NCI-H1417 (cell line): ENCODE results near the gene STK32B.
"Not testable (repeated sequence)": the region's sequence is repeated elsewhere in the genome, so short reads cannot be mapped to it uniquely, and the experiment has no call there.

Experiments used
- DNase-seq, 3 experiments: peaks; one replicate each; lab custom pipeline; 2025; lab: John Stamatoyannopoulos, UW

The STK32B gene

DNA sequence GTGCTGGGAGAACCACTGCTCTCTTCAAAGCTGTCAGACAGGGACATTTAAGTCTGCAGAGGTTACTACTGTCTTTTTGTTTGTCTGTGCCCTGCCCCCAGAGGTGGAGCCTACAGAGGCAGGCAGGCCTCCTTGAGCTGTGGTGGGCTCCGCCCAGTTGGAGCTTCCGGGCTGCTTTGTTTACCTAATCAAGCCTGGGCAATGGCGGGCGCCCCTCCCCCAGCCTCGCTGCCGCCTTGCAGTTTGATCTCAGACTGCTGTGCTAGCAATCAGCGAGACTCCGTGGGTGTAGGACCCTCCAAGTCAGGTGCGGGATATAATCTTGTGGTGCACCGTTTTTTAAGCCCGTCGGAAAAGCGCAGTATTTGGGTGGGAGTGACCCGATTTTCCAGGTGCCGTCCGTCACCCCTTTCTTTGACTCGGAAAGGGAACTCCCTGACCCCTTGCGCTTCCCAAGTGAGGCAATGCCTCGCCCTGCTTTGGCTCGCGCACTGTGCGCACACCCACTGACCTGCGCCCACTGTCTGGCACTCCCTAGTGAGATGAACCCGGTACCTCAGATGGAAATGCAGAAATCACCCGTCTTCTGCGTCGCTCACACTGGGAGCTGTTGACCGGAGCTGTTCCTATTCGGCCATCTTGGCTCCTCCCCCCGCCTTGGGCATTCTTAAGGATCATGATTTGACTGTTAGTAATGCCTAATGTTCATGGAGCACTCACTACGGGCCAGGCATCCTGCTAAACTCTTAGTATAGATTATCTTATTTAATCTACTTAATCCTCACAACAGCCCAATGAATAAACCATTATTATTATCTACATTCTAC, 392.9 kb downstream of the STK32B start:
- not testable (repeated sequence) for DNase-seq

DNA sequence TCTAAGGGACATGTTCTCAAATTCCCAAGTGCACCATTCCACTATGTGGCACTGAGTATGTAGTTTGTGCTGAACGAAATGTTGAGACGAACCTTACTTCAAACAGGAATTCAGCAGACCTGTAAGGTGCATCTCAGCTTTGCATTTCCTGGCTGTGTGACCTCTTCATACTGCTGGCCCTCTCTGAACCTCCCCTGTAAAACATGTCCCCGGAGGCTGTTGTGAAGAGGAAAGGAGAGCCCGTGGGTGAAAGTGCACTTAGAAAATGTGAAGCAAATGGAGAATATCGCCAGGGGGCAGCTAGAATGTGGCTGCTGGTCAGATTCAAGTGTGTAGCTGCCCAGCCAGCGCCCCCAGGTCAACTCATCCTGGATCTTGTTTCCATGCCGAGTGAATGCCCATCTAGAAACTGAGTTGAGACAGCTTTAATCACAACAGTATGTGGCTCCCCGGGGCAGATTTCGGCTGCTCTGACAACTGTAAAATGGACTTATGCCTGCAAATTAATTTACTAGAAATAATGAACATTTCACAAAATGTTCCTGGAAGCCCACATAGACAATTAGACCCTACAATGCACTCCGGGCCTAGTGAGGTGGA, 393.7 kb downstream of the STK32B start:
- no peak for DNase-seq

GRCh38 chr4:5446595-5447226, 395.4 kb downstream of the STK32B start:
- DNase-seq = no peak

GRCh38 chr4:5447755-5448154, 396.5 kb downstream of the STK32B start:
- no peak for DNase-seq

- DNase-seq = no peak
Measured at GRCh38 chr4:5448221-5448620, 396.9 kb downstream of the STK32B start.

- DNase-seq = no peak
Measured at GRCh38 chr4:5451243-5451642, 400.0 kb downstream of the STK32B start.

GRCh38 chr4:5452156-5452555, 400.9 kb downstream of the STK32B start:
- DNase-seq = no peak

DNA sequence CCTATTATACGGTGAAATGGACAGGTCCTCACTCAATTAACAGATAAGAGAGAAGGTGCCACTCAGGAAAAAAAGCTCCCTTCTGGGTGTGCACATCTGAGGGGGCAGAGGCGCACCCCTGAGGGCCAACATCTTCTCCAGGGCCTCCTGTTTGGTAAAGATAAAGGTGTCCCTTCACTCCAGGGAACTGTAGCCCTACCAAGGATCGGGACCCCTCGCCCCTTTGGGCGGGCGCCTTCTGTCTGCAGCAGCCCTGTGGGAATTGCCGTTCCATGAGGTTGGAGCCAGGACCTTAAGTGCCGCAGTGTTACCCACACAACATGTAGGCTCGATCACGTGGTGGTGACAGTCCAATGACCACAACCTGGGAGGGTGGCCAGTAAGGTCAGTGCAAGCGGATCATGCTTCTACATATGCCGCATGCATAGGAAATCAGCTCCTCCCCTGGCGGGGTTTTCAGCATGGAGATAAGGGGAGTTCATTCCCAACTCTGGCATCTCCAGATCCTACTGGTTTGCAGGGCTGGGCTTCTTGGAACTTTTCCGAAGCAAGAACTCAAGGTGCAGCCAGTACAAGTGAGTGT, 403.8 kb downstream of the STK32B start:
- no peak for DNase-seq

DNA sequence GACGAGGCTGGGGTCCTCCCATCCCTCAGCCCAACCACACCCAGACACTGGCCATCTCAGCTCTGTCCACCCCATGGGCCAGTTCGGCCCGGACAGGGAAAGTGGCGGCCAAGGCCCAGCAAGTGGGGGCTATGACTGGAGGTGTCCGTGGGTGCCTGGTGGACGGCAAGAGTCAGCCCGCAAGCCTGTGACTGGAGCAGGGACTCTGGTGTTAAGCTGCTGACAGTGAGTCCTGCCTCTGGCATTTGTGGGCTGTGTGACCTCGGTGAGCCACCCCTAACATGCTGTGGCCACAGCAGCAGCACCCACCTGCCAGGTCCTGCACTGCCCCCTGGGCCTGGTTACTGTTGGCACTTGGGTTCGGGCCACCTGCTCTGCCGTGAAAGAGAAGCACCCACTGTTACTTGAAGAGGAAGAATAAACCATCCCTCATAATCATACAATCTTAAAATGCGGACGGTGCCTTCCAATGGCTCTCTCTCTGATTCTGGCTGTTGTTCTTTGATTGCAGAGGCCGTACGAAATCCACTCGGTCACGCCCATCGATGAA, 405.1 kb downstream of the STK32B start:
- no peak for DNase-seq

- no peak for DNase-seq
Measured at GRCh38 chr4:5458676-5459075, 407.4 kb downstream of the STK32B start.

GRCh38 chr4:5459236-5459635, 408.0 kb downstream of the STK32B start:
- no peak for DNase-seq

GRCh38 chr4:5460106-5460801, 409.0 kb downstream of the STK32B start:
- DNase-seq = peak; percentile 10 to 27 (median 12)

DNA sequence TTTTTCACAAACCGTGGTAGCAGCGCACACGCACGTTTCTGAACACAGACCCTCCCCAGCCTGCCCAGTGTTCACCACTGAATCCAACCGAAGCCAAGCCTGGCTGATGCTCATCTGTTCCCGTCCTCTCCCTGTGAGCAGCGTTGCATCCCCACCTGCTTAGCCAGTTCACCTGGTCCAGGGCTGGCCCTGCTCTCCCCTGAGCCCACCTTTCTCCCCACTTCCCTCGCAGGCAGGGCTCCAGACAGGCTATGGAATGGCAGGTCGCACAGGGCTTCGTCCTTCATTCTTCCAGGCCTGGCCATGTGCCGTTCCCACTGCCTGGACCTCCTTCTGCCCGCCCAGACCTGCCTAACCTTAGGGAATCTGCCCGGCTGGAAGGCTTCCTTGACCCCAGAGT, 410.2 kb downstream of the STK32B start:
- no peak for DNase-seq

- no peak for DNase-seq
Measured at GRCh38 chr4:5462254-5462835, 411.1 kb downstream of the STK32B start.

- no peak for DNase-seq
Measured at GRCh38 chr4:5462896-5463295, 411.6 kb downstream of the STK32B start.

DNA sequence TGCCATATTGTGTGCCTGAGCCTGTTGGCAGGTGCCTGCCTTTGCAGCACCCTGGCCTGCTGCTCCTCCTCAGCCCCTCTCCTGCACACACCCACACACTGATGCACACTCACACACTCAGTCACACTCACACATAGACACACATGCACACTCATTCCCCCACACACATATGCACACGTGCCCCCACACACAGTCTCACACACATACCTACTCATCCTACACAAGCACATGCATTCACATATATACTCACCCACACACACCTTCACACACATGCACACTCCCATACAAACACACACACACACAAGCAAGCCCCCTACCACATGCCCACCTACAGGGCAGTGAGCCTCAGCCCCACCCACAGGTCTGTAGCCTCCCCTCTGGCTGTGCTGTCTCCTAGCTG, 412.1 kb downstream of the STK32B start:
- DNase-seq = no peak

DNA sequence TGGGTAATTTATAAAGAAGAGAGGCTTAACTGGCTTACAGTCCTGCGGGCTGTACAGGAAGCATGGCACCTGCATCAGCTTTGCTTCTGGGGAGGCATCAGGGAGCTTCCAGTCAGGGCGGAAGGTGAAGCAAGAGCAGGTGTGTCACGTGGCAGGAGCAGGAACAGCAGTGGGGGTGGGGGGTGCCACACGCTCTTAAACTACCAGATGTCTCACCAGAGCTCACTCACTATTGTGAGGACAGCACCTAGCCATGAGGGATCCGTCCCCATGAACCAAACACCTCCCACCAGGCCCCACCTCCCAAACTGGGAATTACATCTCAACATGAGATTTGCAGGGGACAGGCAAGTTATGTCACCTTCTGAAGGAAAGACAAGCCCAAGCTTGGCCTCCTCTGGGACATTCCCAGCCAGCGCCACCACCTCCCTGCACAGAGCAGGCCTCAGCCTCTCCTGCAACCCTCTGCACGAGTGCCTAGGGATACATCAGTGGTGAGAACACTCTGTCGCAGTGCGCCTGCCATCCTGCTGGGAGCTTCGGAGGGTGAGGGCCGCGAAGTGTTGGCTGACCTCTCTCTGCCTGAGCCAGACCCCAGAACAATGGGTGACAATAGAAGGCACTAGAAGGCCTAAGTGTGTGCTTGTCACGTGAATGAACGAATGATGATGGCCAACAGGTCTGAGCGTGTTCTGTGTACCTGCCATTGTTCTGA, 412.8 kb downstream of the STK32B start:
- DNase-seq = no peak

DNA sequence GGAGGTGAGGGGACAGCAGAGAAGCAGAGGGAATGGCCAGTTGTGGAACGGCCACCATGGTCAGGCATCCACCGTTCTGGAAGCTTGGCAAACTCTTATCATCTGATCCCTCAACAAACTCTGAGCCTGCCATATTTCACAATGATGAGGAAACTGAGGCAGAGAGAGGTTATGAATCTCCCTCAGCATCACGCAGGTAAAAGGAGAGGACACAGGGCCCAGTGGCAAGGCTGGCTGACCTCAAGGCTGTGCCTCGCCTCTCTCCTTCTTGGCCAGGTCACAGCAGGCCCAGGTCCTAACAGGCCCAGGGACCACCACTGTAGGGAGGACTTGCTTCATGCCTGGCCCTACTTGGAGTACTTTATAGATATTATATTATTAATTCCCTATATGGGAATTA, 414.2 kb downstream of the STK32B start:
- DNase-seq = no peak

GRCh38 chr4:5465956-5466355, 414.7 kb downstream of the STK32B start:
- no peak for DNase-seq

DNA sequence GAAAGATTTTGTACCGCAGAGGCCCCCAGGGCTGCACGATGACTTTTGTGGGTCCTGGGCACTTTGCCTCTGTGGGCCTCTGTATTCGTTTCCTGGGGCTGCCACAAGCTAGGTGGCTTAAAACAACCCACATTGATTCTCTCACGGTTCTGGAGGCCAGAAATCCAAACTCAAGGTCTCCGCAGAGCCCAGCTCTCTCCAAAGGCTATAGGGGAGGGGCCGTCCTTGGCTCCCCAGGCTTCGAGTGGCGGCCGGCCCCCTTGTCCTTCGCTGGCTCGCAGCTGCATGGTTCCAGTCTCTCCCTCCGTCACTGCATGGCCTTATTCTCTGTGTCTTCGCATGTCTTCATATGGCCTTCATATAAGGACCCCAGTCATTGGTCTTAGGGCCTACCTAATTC, 415.8 kb downstream of the STK32B start:
- no peak for DNase-seq
